Stimulated activated CD4-positive, alpha-beta T cell treated with anti-CD3 and anti-CD28 coated beads, Interleukin-4, amount 100 ng/mL, for 24 hours (primary cell): ENCODE data around the gene ELP1.
"Not testable (repeated sequence)": the region's sequence is repeated elsewhere in the genome, so short reads cannot be mapped to it uniquely, and the experiment has no call there.

Experiments
- DNase-seq: peaks from one replicate; pipeline ENCODE4 v3.0.0-alpha.2; 2020

ELP1 gene

GRCh38 chr9:108933718-108934322 lies at the start of gene ELP1:
ELP1 (minus strand) TSS chr9:108934124; CDS start chr9:108931146, 2,978 bp downstream.
- DNase-seq, result peak; percentile 93

GRCh38 chr9:108980893-108981292 lies 47.0 kb upstream of the ELP1 start:
- DNase-seq, result no peak

- DNase-seq, result no peak
These were observed 44.3 kb upstream of the ELP1 start for GRCh38 chr9:108978205-108978604.

- no peak for DNase-seq
These were observed 40.0 kb upstream of the ELP1 start for GRCh38 chr9:108973895-108974294.

- DNase-seq, result no peak
These were observed 38.8 kb upstream of the ELP1 start for GRCh38 chr9:108972626-108973209.

GRCh38 chr9:108972186-108972585 lies 38.3 kb upstream of the ELP1 start:
- DNase-seq, result no peak

- not testable (repeated sequence) for DNase-seq
These were observed 37.5 kb upstream of the ELP1 start for GRCh38 chr9:108971392-108971791.

GRCh38 chr9:108967916-108968315 lies 34.0 kb upstream of the ELP1 start:
- no peak for DNase-seq

- DNase-seq, result no peak
These were observed 29.7 kb upstream of the ELP1 start for GRCh38 chr9:108963459-108964143.

- no peak for DNase-seq
These were observed 27.2 kb upstream of the ELP1 start for GRCh38 chr9:108961151-108961550.

GRCh38 chr9:108960331-108960730 lies 26.4 kb upstream of the ELP1 start:
- no peak for DNase-seq

GRCh38 chr9:108956631-108957026 lies 22.7 kb upstream of the ELP1 start:
- DNase-seq, result no peak

GRCh38 chr9:108956022-108956630 lies 22.2 kb upstream of the ELP1 start:
- no peak for DNase-seq

GRCh38 chr9:108953983-108954574 lies 20.2 kb upstream of the ELP1 start:
- DNase-seq, result no peak

- DNase-seq, result no peak
These were observed 17.7 kb upstream of the ELP1 start for GRCh38 chr9:108951578-108951977.

- no peak for DNase-seq
These were observed 16.2 kb upstream of the ELP1 start for GRCh38 chr9:108950168-108950567.

GRCh38 chr9:108939975-108940374 lies 6.1 kb upstream of the ELP1 start:
- DNase-seq, result no peak

- DNase-seq, result no peak
These were observed 3.8 kb upstream of the ELP1 start for GRCh38 chr9:108937561-108938305.

GRCh38 chr9:108934323-108934893 lies 484 bp upstream of the ELP1 start, which contains the start of gene ABITRAM:
ABITRAM (plus strand) TSS chr9:108934400; CDS start chr9:108934487, 87 bp downstream.
- DNase-seq, result peak; percentile 75

- DNase-seq, result no peak
These were observed 650 bp downstream of the ELP1 start for GRCh38 chr9:108933231-108933717.

- no peak for DNase-seq
These were observed 5.5 kb downstream of the ELP1 start for GRCh38 chr9:108928386-108928785.

GRCh38 chr9:108924466-108924865 lies 9.5 kb downstream of the ELP1 start:
- no peak for DNase-seq
